Retinal pigment epithelial cell (primary cell): ENCODE measurements around the gene ZNF775.

Source experiments
- DNase-seq: peaks from one replicate; pipeline ENCODE4 v3.0.0-alpha.2; 2010; ENCODE audit warnings: low read depth
- H3K4me3 ChIP-seq: 2 replicates; pipeline ENCODE4 v1.5.1; 2011; ENCODE audit warnings: mild to moderate bottlenecking, low read length, control low read depth, moderate library complexity
- TF ChIP-seq, protein P1 (sequence below): conservative IDR thresholded peaks from 2 replicates; pipeline ENCODE4 v1.5.1; 2011; ENCODE audit warnings: low read depth, low read length, control low read depth, inconsistent platforms

Gene ZNF775

GRCh38 chr7:150374026-150374425 is 5.1 kb upstream of the ZNF775 start:
- TF ChIP-seq, protein P1, sequence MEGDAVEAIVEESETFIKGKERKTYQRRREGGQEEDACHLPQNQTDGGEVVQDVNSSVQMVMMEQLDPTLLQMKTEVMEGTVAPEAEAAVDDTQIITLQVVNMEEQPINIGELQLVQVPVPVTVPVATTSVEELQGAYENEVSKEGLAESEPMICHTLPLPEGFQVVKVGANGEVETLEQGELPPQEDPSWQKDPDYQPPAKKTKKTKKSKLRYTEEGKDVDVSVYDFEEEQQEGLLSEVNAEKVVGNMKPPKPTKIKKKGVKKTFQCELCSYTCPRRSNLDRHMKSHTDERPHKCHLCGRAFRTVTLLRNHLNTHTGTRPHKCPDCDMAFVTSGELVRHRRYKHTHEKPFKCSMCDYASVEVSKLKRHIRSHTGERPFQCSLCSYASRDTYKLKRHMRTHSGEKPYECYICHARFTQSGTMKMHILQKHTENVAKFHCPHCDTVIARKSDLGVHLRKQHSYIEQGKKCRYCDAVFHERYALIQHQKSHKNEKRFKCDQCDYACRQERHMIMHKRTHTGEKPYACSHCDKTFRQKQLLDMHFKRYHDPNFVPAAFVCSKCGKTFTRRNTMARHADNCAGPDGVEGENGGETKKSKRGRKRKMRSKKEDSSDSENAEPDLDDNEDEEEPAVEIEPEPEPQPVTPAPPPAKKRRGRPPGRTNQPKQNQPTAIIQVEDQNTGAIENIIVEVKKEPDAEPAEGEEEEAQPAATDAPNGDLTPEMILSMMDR: no peak
- H3K4me3 ChIP-seq: no peak overlapping the region
- DNase-seq: no peak

DNA sequence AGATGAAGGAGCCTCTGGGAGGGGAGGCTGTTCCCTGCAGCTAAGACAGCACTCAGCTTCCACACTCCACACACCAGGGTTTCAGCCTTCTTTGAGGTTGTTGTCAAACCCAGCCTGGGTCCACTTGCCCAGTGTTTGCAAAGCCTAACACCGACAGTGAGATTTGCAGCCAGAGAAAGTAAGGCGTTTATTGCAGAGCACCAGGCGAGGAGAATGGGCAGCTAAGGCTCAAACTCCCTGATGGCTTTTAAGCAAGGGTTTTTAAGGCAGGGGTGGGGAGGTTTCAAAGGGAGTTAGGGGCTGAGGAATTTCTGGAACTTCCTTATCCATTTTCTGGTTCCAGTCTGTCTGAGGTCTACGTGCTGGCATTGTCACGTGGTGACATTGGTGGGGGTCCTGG is 4.7 kb upstream of the ZNF775 start:
- no peak for DNase-seq
- TF ChIP-seq, protein P1: no peak
- no peak overlapping the region for H3K4me3 ChIP-seq

DNA sequence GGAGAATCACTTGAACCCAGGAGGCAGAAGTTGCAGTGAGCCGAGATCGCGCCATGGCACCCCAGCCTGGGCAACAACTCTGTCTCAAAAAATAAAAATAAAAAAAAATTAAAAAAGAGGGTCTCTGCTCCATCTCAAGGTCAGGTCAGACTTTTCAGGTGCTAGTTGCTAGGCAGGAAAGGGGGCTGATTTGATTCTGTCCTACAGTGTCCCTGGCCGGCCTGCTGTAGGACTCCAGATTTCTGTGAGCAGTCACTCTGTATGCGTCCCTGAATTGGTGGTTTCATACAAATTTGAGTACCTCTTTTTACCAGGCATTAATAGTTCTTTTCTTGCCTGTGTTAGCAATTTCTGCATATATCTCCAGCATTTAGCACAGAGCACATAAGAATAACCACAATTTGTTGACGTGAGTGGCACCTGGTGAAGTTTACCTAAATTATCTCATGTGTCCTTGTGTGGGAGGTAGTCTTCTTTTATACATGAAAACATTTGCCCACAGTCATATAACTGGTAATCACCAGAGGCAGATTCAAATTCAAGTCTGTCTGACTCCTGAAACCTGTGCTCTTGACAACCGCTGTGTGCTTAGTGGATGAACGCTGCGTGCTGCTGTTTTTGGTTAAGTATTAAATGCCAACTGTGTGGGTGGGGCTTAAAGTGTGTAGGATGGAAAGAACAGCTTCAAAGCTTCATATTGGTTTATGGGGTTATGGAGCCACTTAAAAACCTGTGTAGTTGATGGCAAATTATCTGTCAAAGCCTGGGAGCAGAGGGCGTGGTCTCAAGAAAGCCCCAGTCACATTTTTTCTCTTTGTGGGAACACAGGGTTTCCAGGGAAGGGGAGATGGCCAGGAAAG is 3.2 kb upstream of the ZNF775 start:
- DNase-seq: no peak
- no peak overlapping the region for H3K4me3 ChIP-seq
- TF ChIP-seq, protein P1: no peak

- TF ChIP-seq, protein P1: no peak
- DNase-seq: no peak
Measured at GRCh38 chr7:150376560-150376959, 2.6 kb upstream of the ZNF775 start.

GRCh38 chr7:150377196-150377595 is 1.9 kb upstream of the ZNF775 start:
- no peak for DNase-seq
- no peak overlapping the region for H3K4me3 ChIP-seq
- TF ChIP-seq, protein P1: no peak

More at GRCh38 chr7:150376560-150376959, 2.6 kb upstream of the ZNF775 start:
- no peak overlapping the region for H3K4me3 ChIP-seq

DNA sequence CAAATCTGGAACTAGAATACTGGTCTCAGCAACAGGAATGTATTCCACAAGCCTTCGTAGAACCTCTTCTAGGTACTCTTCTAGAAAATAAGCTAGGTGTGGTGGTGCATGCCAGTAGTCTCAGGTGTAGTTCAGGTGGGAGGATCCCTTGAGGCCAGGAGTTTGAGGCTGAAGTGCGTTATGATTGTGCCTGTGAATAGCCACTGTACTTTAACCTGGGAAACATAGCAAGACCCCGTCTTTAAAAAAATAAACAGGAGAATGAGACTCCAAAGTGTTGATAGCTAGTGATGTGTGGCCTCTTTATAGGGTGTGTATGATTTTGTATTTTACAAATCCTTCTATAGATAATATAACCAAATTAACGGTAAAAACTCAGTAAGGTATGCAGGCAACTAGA is 1.5 kb upstream of the ZNF775 start:
- TF ChIP-seq, protein P1: no peak
- no peak for DNase-seq
- no peak overlapping the region for H3K4me3 ChIP-seq

GRCh38 chr7:150378115-150378852 is 846 bp upstream of the ZNF775 start:
- TF ChIP-seq, protein P1: peak; percentile 52
- peak overlapping the region; percentile 66 for H3K4me3 ChIP-seq
- DNase-seq: peak; percentile 75
